RWPE2 (cell line): ENCODE data around the gene CRIM1.

ENCODE experiments used
- ATAC-seq: fragments of 200-7000 bp; cut with Tn5 transposase; 3 replicates; pipeline ENCODE4 v1.9.1; 2021; ENCODE audit warnings: low read depth
- DNase-seq: peaks from one replicate; pipeline ENCODE4 v3.0.0-alpha.2; 2020; ENCODE audit warnings: low spot score
- H3K27ac ChIP-seq: fragments of 450-650 bp; 2 replicates; pipeline ENCODE4 v1.5.1; 2017; ENCODE audit warnings: mild to moderate bottlenecking; ENCODE audit not compliant: poor library complexity, severe bottlenecking
- H3K27me3 ChIP-seq: fragments of 250-450 bp; sonication (Bioruptor Pico); 2 replicates; pipeline ENCODE4 v1.5.1; 2021; ENCODE audit warnings: mild to moderate bottlenecking, moderate library complexity; ENCODE audit not compliant: insufficient read depth, poor library complexity, severe bottlenecking
- H3K36me3 ChIP-seq: fragments of 250-450 bp; sonication (Bioruptor Pico); 2 replicates; pipeline ENCODE4 v1.5.1; 2020; ENCODE audit warnings: low read depth, mild to moderate bottlenecking, moderate library complexity
- H3K4me1 ChIP-seq: fragments of 250-450 bp; sonication (Bioruptor Pico); 2 replicates; pipeline ENCODE4 v1.5.1; 2021; ENCODE audit warnings: mild to moderate bottlenecking, moderate library complexity; ENCODE audit not compliant: insufficient read depth, poor library complexity, severe bottlenecking
- H3K4me3 ChIP-seq: fragments of 250-450 bp; sonication (Bioruptor Pico); 2 replicates; pipeline ENCODE4 v1.5.1; 2021; ENCODE audit warnings: mild to moderate bottlenecking, moderate library complexity; ENCODE audit not compliant: severe bottlenecking
- H3K9me3 ChIP-seq: fragments of 250-450 bp; sonication (Bioruptor Pico); 2 replicates; pipeline ENCODE4 v1.5.1; 2021; ENCODE audit warnings: mild to moderate bottlenecking, moderate library complexity; ENCODE audit not compliant: severe bottlenecking
- CTCF ChIP-seq: fragments of 450-650 bp; IDR thresholded peaks from one replicate; pipeline ENCODE4 v1.5.1; 2017; ENCODE audit warnings: mild to moderate bottlenecking, moderate library complexity; ENCODE audit not compliant: poor library complexity, severe bottlenecking

CRIM1 gene

GRCh38 chr2:36549165-36549574 is 193.6 kb downstream of the CRIM1 start:
- no peak overlapping the region for H3K27ac ChIP-seq
- H3K27me3 ChIP-seq = no peaks in the 10 kb centered on the region
- H3K36me3 ChIP-seq = peaks cover 90% of the 10 kb centered on the region
- ATAC-seq = no peak
- H3K4me3 ChIP-seq = no peak overlapping the region
- TF ChIP-seq CTCF = no peak
- DNase-seq = no peak
- no peaks in the 10 kb centered on the region for H3K9me3 ChIP-seq
- no peaks in the 10 kb centered on the region for H3K4me1 ChIP-seq

GRCh38 chr2:36550006-36550405 is 194.4 kb downstream of the CRIM1 start:
- Histone ChIP-seq H3K4me1 (no peaks in the 10 kb centered on the region), H3K36me3 (peaks cover 88% of the 10 kb centered on the region), H3K9me3 (no peaks in the 10 kb centered on the region), H3K27me3 (no peaks in the 10 kb centered on the region), H3K4me3 (no peak overlapping the region), H3K27ac (no peak overlapping the region)
- ATAC-seq (no peak), DNase-seq (no peak)
- no peak for TF ChIP-seq CTCF

- no peak for TF ChIP-seq CTCF
- Histone ChIP-seq H3K27me3 (no peaks in the 10 kb centered on the region), H3K9me3 (no peaks in the 10 kb centered on the region), H3K27ac (no peak overlapping the region), H3K36me3 (peaks cover 73% of the 10 kb centered on the region), H3K4me1 (peaks cover 12% of the 10 kb centered on the region), H3K4me3 (no peak overlapping the region)
- DNase-seq = no peak
- ATAC-seq = no peak
These were observed 198.1 kb downstream of the CRIM1 start for GRCh38 chr2:36553683-36554082.

GRCh38 chr2:36554531-36554930 is 199.0 kb downstream of the CRIM1 start:
- no peak for TF ChIP-seq CTCF
- DNase-seq (no peak), ATAC-seq (no peak)
- H3K36me3 ChIP-seq = peaks cover 71% of the 10 kb centered on the region
- no peak overlapping the region for H3K4me3 ChIP-seq
- no peaks in the 10 kb centered on the region for H3K27me3 ChIP-seq
- peak overlapping the region; percentile 42 for H3K27ac ChIP-seq
- no peaks in the 10 kb centered on the region for H3K9me3 ChIP-seq
- peaks cover 12% of the 10 kb centered on the region for H3K4me1 ChIP-seq

- no peak for TF ChIP-seq CTCF
- Histone ChIP-seq H3K9me3 (no peaks in the 10 kb centered on the region), H3K4me3 (no peak overlapping the region), H3K27ac (peak overlapping the region; percentile 42), H3K36me3 (peaks cover 69% of the 10 kb centered on the region), H3K27me3 (no peaks in the 10 kb centered on the region), H3K4me1 (peaks cover 16% of the 10 kb centered on the region)
- DNase-seq (no peak), ATAC-seq (no peak)
These were observed 200.2 kb downstream of the CRIM1 start for GRCh38 chr2:36555789-36556188.
